ENCODE measurements around the gene ARID1A.

ARID1A gene

GRCh38 chr1:26792924-26793323, 97.1 kb downstream of the ARID1A start:
- no peak overlapping the region for H2AFZ ChIP-seq (ENCODE audit: low read length)
- no peaks in the 10 kb centered on the region for H3K27me3 ChIP-seq (ENCODE audit: insufficient read depth, low read length)
- no peaks in the 10 kb centered on the region for H3K79me2 ChIP-seq (ENCODE audit: insufficient read depth, low read length)
- H3K4me1 ChIP-seq (ENCODE audit: insufficient read depth, low read length, severe bottlenecking) = peaks cover 13% of the 10 kb centered on the region
- no peak overlapping the region for H3K4me2 ChIP-seq (ENCODE audit: low read length)
- no peaks in the 10 kb centered on the region for H3K9me2 ChIP-seq (ENCODE audit: low read depth, low read length)
- peaks cover 14% of the 10 kb centered on the region; the same call in 1 of the 2 replicates for H3K36me3 ChIP-seq (ENCODE audit: insufficient read depth, low read length)
- no peak overlapping the region for H3K27ac ChIP-seq (ENCODE audit: low read depth, low read length, poor library complexity, severe bottlenecking)
- no peak overlapping the region for H3K4me3 ChIP-seq (ENCODE audit: low read depth, low read length, poor library complexity, severe bottlenecking)
- H3F3A ChIP-seq (ENCODE audit: insufficient read depth, low read length) = no peaks in the 10 kb centered on the region
- no peaks in the 10 kb centered on the region for H3K9me3 ChIP-seq (ENCODE audit: low read length)
- H4K20me1 ChIP-seq (ENCODE audit: insufficient read depth, low read length) = no peaks in the 10 kb centered on the region
- no peak overlapping the region for H3K9ac ChIP-seq (ENCODE audit: low read length)
- no peak for TF ChIP-seq EZH2 (IDR thresholded peaks at IDR 0.05; ENCODE audit: borderline replicate concordance, low read length)
- TF ChIP-seq, protein P1, sequence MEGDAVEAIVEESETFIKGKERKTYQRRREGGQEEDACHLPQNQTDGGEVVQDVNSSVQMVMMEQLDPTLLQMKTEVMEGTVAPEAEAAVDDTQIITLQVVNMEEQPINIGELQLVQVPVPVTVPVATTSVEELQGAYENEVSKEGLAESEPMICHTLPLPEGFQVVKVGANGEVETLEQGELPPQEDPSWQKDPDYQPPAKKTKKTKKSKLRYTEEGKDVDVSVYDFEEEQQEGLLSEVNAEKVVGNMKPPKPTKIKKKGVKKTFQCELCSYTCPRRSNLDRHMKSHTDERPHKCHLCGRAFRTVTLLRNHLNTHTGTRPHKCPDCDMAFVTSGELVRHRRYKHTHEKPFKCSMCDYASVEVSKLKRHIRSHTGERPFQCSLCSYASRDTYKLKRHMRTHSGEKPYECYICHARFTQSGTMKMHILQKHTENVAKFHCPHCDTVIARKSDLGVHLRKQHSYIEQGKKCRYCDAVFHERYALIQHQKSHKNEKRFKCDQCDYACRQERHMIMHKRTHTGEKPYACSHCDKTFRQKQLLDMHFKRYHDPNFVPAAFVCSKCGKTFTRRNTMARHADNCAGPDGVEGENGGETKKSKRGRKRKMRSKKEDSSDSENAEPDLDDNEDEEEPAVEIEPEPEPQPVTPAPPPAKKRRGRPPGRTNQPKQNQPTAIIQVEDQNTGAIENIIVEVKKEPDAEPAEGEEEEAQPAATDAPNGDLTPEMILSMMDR (IDR thresholded peaks at IDR 0.05; ENCODE audit: low read length) = no peak

GRCh38 chr1:26794391-26794790, 98.6 kb downstream of the ARID1A start:
- Histone ChIP-seq H3K4me3 (ENCODE audit: low read depth, low read length, poor library complexity, severe bottlenecking) (no peak overlapping the region), H3K9me3 (ENCODE audit: low read length) (no peaks in the 10 kb centered on the region), H2AFZ (ENCODE audit: low read length) (no peak overlapping the region), H3K79me2 (ENCODE audit: insufficient read depth, low read length) (no peaks in the 10 kb centered on the region), H3K4me2 (ENCODE audit: low read length) (no peak overlapping the region), H3K4me1 (ENCODE audit: insufficient read depth, low read length, severe bottlenecking) (peaks cover 6% of the 10 kb centered on the region), H4K20me1 (ENCODE audit: insufficient read depth, low read length) (no peaks in the 10 kb centered on the region), H3F3A (ENCODE audit: insufficient read depth, low read length) (no peaks in the 10 kb centered on the region), H3K9me2 (ENCODE audit: low read depth, low read length) (no peaks in the 10 kb centered on the region), H3K9ac (ENCODE audit: low read length) (no peak overlapping the region), H3K27me3 (ENCODE audit: insufficient read depth, low read length) (no peaks in the 10 kb centered on the region), H3K36me3 (ENCODE audit: insufficient read depth, low read length) (peaks cover 14% of the 10 kb centered on the region; the same call in 1 of the 2 replicates), H3K27ac (ENCODE audit: low read depth, low read length, poor library complexity, severe bottlenecking) (no peak overlapping the region)
- TF ChIP-seq, protein P1 (IDR thresholded peaks at IDR 0.05; ENCODE audit: low read length) = no peak
- no peak for TF ChIP-seq EZH2 (IDR thresholded peaks at IDR 0.05; ENCODE audit: borderline replicate concordance, low read length)

DNA sequence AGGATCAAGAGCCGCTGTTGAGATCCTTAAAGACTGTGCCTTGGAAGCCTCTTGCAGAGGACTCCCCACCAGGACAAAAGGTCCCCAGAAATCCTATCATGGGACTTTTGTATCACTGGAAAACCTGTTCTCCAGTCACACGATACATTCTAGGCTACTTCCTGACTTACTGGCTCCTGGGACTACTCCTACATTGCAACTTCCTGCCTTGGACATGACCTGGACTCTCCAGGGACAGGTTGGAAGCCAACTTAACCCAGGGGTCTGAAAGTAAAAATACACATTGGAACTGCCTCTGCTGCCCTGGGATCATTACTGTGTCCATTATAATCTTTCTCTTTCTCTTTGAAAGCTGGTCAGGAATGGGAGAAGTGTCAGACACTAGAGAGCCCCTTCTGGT, 101.8 kb downstream of the ARID1A start:
- Histone ChIP-seq H3K9ac (ENCODE audit: low read length) (no peak overlapping the region), H3K27ac (ENCODE audit: low read depth, low read length, poor library complexity, severe bottlenecking) (no peak overlapping the region)

More for the DNA sequence above, 101.8 kb downstream of the ARID1A start:
- no peak for TF ChIP-seq EZH2 (IDR thresholded peaks at IDR 0.05; ENCODE audit: borderline replicate concordance, low read length)
- TF ChIP-seq, protein P1 (IDR thresholded peaks at IDR 0.05; ENCODE audit: low read length) = no peak
- no peaks in the 10 kb centered on the region for H3F3A ChIP-seq (ENCODE audit: insufficient read depth, low read length)
- H3K79me2 ChIP-seq (ENCODE audit: insufficient read depth, low read length) = no peaks in the 10 kb centered on the region
- no peak overlapping the region for H3K4me2 ChIP-seq (ENCODE audit: low read length)
- H3K9me2 ChIP-seq (ENCODE audit: low read depth, low read length) = no peaks in the 10 kb centered on the region
- H2AFZ ChIP-seq (ENCODE audit: low read length) = no peak overlapping the region
- H3K27me3 ChIP-seq (ENCODE audit: insufficient read depth, low read length) = no peaks in the 10 kb centered on the region
- H4K20me1 ChIP-seq (ENCODE audit: insufficient read depth, low read length) = no peaks in the 10 kb centered on the region
- no peak overlapping the region for H3K4me3 ChIP-seq (ENCODE audit: low read depth, low read length, poor library complexity, severe bottlenecking)
- H3K4me1 ChIP-seq (ENCODE audit: insufficient read depth, low read length, severe bottlenecking) = peaks cover 10% of the 10 kb centered on the region
- H3K36me3 ChIP-seq (ENCODE audit: insufficient read depth, low read length) = peaks cover 14% of the 10 kb centered on the region; the same call in 1 of the 2 replicates
- H3K9me3 ChIP-seq (ENCODE audit: low read length) = no peaks in the 10 kb centered on the region

Data from OCI-LY1 (cell line).